Superior temporal gyrus (tissue), 1 donor: ENCODE results near the gene GGCT.
"Not testable (repeated sequence)": the region's sequence is repeated elsewhere in the genome, so short reads cannot be mapped to it uniquely, and the experiment has no call there.

Experiments used
- DNase-seq: peaks from one replicate; pipeline ENCODE4 v3.0.0-alpha.2; 2016; ENCODE audit errors: extremely low spot score

The GGCT gene

DNA sequence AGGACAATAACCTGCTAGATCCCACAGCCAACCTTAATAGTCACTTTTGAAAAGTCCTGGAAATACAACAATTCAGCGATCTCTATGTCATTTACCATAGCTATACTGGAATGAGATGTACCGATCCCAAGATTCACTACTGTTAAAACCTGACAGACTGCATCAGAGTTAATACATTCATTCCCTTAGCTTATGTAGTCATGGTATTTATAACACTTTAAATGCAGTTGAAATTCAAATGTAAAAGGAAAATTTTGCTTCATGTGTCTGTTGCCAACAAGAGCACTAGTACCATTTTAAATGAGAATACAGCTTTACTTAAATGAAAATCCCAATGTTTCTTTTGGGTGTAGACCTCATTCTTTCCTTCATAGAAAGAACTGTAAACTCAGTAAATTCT, 11.1 kb upstream of the GGCT start:
- DNase-seq = peak; percentile 45

DNA sequence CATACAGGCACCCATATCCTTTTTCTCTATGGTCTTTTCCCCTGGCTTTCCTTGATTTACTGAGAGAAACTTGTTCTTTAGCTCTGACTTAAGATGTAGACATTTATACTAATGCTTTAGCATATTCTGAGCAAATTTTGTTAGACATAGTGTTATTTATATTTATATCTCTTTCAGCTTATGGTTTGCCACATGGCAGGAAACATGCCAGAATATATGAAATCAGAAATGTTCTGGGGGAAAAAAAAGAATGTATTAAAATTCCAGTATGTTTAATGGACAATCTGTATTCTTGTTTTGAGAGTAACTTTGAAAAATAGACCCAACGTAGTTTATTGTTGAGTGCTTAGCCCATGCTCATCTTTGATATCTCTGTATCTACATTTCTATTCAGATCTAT, 10.1 kb upstream of the GGCT start:
- DNase-seq = no peak

- no peak for DNase-seq
Measured at GRCh38 chr7:30514177-30514576, 9.5 kb upstream of the GGCT start.

GRCh38 chr7:30513762-30514161, 9.1 kb upstream of the GGCT start:
- no peak for DNase-seq

DNA sequence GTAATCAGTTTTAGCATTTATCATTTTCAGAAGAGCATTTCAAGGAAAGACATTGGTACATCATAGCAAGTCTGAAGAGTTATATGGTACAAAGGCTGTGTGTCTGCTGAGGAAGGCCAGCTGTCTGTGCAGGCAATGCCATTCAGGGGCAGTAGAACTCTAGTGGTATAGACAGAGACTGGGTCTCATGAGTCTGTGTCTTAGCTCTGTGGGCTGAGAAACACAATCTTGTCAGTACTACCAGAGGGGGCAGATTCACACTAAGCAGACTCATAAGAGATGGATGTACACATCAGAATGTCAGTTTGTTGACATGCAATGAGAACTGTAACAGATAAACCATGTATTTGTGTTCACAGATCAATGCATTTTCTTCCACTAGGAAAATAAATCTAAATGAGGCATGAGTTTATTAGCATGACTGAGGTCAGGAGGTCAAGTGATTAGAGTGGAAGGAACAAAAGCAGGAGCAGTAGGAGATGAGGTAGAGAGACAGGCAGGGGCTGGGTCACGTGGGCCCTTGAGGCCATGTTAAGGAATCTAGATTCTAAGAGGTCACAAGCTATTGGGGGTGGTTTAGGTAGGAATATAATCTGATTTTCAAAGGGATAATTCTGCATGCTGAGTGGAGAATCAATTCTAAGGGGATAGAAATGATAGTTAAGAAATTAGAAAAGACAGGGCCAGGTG, 7.5 kb upstream of the GGCT start:
- no peak for DNase-seq

- DNase-seq = no peak
Measured at GRCh38 chr7:30511494-30511893, 6.9 kb upstream of the GGCT start.

DNA sequence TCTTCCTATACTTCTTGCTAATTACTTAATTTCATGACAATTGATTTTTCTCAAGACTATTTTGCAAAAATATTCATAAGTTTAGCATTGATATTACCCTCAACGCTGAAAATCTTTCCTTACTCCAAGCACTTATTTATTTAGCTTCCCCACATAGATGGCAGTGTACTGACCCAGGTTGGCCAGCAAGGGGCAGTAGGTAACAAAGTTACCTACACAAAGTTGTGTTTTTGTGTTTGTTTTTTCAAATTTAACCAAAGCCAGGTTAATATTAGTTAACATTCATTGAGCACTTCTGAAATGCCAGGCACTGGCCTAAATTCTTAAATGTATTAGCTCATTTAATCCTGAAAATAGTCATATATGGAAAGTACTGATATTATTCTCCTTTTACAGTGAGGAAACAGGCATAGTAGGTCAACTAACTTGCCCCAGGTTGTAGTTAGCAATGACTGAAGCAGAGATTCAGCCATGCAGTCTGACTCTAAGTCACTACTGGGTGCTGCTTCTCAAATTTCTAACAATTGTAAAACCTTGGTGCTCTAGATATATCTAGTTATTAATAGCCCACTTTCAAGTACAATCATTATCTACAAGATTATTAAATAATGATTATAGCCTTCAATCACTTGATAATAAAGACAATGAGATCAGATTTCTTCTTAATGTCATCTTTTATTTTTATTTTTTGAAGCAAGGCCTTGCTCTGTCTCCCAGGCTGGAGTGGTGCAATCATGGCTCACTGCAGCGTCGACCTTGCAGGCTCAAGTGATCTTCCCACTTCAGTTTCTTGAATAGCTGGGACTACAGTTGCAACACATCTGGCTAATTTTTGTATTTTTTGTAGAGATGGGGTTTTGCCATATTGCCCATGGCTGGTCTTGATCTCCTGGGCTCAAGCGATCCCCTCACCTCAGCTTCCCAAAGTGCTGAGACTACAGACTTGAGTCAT, 5.8 kb upstream of the GGCT start:
- DNase-seq = peak; percentile 51

DNA sequence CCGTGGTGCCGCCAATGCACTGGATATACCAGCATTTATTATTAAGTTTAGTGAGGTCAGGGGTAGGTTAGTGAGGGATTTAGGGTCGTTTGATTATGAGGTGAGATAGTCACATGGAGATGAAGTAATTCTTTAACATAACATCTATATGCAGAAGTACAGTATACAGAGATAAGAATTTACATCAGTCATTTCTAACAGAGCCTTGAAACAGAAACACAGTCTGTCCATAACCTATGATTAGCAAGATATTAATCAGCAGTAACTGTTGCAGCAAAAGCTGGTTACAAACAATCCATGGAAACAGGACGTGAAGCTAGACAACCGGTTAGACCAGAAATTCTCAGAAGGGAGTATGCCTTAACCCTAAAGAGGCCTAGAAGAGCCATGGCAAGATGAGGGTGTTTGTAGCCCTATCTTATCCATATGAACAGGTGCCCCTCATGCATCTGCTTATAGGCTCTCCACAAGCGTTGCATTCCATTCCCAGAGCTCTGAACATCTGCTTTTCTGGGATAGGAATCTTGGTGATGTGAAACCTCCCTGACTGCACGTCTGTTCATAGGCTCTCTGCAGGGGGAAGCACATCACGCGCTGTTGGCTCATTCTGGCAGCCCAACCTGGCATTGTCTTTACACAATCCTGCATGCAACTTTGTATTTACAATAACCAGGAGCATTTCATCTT, 4.7 kb upstream of the GGCT start:
- DNase-seq = not testable (repeated sequence)

GRCh38 chr7:30507346-30507900, 2.8 kb upstream of the GGCT start:
- DNase-seq = not testable (repeated sequence)

- DNase-seq = no peak
Measured at GRCh38 chr7:30505174-30505697, 607 bp upstream of the GGCT start.

DNA sequence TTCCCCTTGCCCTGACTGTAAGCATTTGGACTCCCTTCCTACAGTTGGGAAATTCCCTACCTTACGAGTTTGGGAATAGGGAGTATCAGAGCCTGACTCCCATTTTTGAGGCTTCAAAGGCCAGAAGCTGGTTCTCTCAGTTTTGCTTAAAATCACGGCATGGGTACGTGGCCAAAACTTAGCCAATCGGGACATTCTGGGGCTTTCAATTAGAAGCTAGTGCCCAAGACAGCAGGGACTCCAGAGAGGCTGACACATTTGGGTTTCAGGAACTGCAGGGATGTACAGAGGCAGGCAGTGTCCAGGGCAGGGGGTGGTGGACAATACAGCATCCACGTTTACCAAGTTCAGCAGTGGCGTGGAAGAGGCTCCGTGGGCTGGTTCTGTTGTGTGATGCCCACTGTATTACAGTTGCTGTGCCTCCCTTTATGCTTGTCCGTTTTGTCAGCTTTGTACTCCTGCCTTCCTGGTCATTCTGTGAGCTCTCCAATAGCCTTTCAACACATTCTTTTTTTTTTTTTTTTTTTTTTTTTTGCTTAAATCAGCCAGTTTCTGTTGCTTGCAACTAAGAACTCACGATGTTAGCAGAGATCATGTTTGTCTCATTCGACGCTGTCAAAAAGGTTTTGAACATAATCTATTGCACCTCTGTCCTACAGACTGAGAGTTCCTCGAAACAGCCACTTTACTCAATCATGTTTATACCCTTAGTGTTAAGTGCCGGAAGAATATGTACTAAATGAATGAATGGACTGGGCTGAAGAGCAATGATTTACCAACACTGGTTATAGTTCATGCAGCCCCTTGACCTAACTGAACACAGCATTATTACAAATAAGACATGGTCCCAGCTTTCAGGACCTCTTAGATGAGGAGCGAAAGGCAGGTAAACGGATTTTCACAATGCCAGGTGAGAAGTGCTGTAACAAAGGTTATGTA, 1.1 kb downstream of the GGCT start:
- no peak for DNase-seq

GRCh38 chr7:30502470-30503251, 2.0 kb downstream of the GGCT start:
- DNase-seq = no peak

GRCh38 chr7:30501264-30501663, 3.4 kb downstream of the GGCT start:
- DNase-seq = no peak

- no peak for DNase-seq
Measured at GRCh38 chr7:30493228-30493627, 11.4 kb downstream of the GGCT start.

DNA sequence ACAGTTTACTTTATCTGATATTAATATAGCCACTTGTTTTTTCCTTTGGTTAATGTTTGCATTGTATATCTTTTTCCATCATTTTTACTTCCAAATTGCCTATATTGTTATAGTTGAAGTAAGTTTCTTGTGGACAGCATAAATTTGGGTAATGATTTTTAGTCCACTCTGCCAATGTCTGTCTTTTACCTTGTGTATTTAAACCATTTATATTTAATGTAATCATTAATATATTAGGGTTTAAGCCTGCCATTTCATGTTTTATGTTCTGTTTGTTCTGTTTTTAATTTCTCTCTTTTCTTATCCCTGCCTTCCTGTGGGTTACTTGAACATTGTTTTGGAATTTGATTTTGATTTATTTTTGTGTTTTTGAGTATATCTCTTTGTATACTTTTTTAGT, 13.2 kb downstream of the GGCT start:
- DNase-seq = no peak

GRCh38 chr7:30487371-30487770, 17.3 kb downstream of the GGCT start:
- no peak for DNase-seq

- no peak for DNase-seq
Measured at GRCh38 chr7:30485667-30486066, 19.0 kb downstream of the GGCT start.

DNA sequence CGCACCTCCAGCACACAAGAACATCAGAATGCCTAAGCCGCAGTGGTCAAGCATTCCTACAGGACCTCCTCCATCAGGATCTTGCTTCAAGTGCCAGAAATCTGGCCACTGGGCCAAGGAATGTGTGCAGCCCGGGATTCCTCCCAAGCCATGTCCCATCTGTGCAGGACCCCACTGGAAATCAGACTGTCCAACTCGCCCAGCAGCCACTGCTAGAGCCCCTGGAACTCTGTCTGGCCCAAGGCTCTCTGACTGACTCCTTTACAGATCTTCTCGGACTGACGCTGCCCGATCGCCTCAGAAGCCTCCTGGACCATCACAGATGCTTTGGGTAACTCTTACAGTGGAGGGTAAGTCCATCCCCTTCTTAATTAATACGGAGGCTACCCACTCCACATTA, 23.2 kb downstream of the GGCT start:
- DNase-seq = not testable (repeated sequence)

GRCh38 chr7:30479202-30480120, 25.2 kb downstream of the GGCT start:
- no peak for DNase-seq
